HEK293 (cell line): ENCODE results near the gene ITFG2.

Experiments used
- CTCF ChIA-PET: fragments of 350-600 bp; formaldehyde crosslinking; extraction: SDS; loops from one replicate; lab custom pipeline; 2021; ENCODE audit warnings: antibody characterized with exemption; lab: Yijun Ruan, JAX
- POLR2A ChIA-PET: fragments of 300-600 bp; formaldehyde crosslinking; extraction: SDS; loops from one replicate; lab custom pipeline; 2020; ENCODE audit warnings: antibody characterized with exemption, inconsistent platforms; lab: Yijun Ruan, JAX
- H3K27ac ChIP-seq: fragments of 200-500 bp; sonication (Bioruptor generic); 2 replicates; pipeline ENCODE4 v1.5.1; 2014; ENCODE audit warnings: low read depth, low read length, control low read depth, inconsistent platforms; ENCODE audit errors: extremely low read depth
- H3K36me3 ChIP-seq, 2 experiments: fragments of 200-500 bp in 1 of 2; sonication (Bioruptor generic) in 1 of 2; 1 replicate in 1 of 2; 2 replicates in 1 of 2; pipeline ENCODE4 v1.5.1; 2014 to 2017; ENCODE audit warnings: inconsistent platforms in 2 of 2, low read length in 2 of 2; ENCODE audit not compliant: control insufficient read depth in 2 of 2, insufficient read depth in 1 of 2
- H3K4me1 ChIP-seq: fragments of 200-500 bp; sonication (Bioruptor generic); 2 replicates; pipeline ENCODE4 v1.5.1; 2014; ENCODE audit warnings: mild to moderate bottlenecking, low read length, inconsistent platforms; ENCODE audit not compliant: control insufficient read depth, insufficient read depth
- H3K4me3 ChIP-seq: 2 replicates; pipeline ENCODE4 v1.5.1; 2011; ENCODE audit warnings: low read depth, mild to moderate bottlenecking, control low read depth, low read length, moderate library complexity
- H3K9me3 ChIP-seq: fragments of 200-500 bp; sonication (Bioruptor generic); 2 replicates; pipeline ENCODE4 v1.5.1; 2014; ENCODE audit warnings: low read depth, low read length, inconsistent platforms; ENCODE audit not compliant: control insufficient read depth, insufficient read depth
- CTCF ChIP-seq: fragments of 450-650 bp; formaldehyde crosslinking; IDR thresholded peaks from 2 replicates; pipeline ENCODE4 v1.5.1; 2016; ENCODE audit warnings: missing biosample characterization, missing genetic modification characterization
- KLF10 ChIP-seq: fragments of 450-650 bp; IDR thresholded peaks from 2 replicates; pipeline ENCODE4 v1.5.1; 2018; ENCODE audit warnings: missing biosample characterization, mild to moderate bottlenecking, missing genetic modification characterization
- MEIS1 ChIP-seq: sonication (generic); formaldehyde crosslinking; IDR thresholded peaks from 2 replicates; pipeline ENCODE4 v1.8.1; 2022; ENCODE audit warnings: missing genetic modification reagents, mild to moderate bottlenecking, borderline replicate concordance
- MYNN ChIP-seq: fragments of 450-650 bp; formaldehyde crosslinking; IDR thresholded peaks from 2 replicates; pipeline ENCODE4 v1.5.1; 2016; ENCODE audit warnings: missing biosample characterization, missing genetic modification characterization, borderline replicate concordance
- PRDM1 ChIP-seq: fragments of 450-650 bp; formaldehyde crosslinking; IDR thresholded peaks from 2 replicates; pipeline ENCODE4; 2016; ENCODE audit warnings: missing biosample characterization, missing genetic modification characterization
- TRIM28 ChIP-seq: IDR thresholded peaks from 2 replicates; pipeline ENCODE4 v1.6.1; 2011; ENCODE audit warnings: low read length, control low read depth, borderline replicate concordance
- YY1 ChIP-seq: fragments of 450-650 bp; formaldehyde crosslinking; IDR thresholded peaks from 2 replicates; pipeline ENCODE4 v1.5.1; 2018; ENCODE audit warnings: missing biosample characterization, missing genetic modification characterization
- ZBTB20 ChIP-seq: fragments of 450-650 bp; formaldehyde crosslinking; IDR thresholded peaks from 2 replicates; pipeline ENCODE4 v1.5.1; 2016; ENCODE audit warnings: missing biosample characterization, missing genetic modification characterization
- ZBTB7A ChIP-seq: fragments of 450-650 bp; formaldehyde crosslinking; IDR thresholded peaks from 2 replicates; pipeline ENCODE4 v1.5.1; 2016; ENCODE audit warnings: low read depth, missing biosample characterization, missing genetic modification characterization
- ZNF23 ChIP-seq: fragments of 450-650 bp; formaldehyde crosslinking; IDR thresholded peaks from 2 replicates; pipeline ENCODE4 v1.5.1; 2016; ENCODE audit warnings: missing biosample characterization, missing genetic modification characterization, borderline replicate concordance
- ZNF280D ChIP-seq: fragments of 450-650 bp; formaldehyde crosslinking; IDR thresholded peaks from 2 replicates; pipeline ENCODE4 v1.5.1; 2016; ENCODE audit warnings: missing biosample characterization, missing genetic modification characterization
- ZNF335 ChIP-seq: fragments of 450-650 bp; formaldehyde crosslinking; conservative IDR thresholded peaks from 2 replicates; pipeline ENCODE4 v1.5.1; 2016; ENCODE audit warnings: missing biosample characterization, missing genetic modification characterization
- ZNF350 ChIP-seq: fragments of 450-650 bp; formaldehyde crosslinking; IDR thresholded peaks from 2 replicates; pipeline ENCODE4 v1.5.0; 2017; ENCODE audit warnings: missing biosample characterization, mild to moderate bottlenecking, missing genetic modification characterization
- ZNF404 ChIP-seq: fragments of 450-650 bp; formaldehyde crosslinking; IDR thresholded peaks from 2 replicates; pipeline ENCODE4 v1.5.1; 2017; ENCODE audit warnings: missing biosample characterization, missing genetic modification characterization
- ZNF473 ChIP-seq: fragments of 450-650 bp; formaldehyde crosslinking; IDR thresholded peaks from 2 replicates; pipeline ENCODE4 v1.5.1; 2017; ENCODE audit warnings: missing biosample characterization, missing genetic modification characterization
- ZNF654 ChIP-seq: fragments of 450-650 bp; formaldehyde crosslinking; IDR thresholded peaks from 2 replicates; pipeline ENCODE4 v1.5.1; 2016; ENCODE audit warnings: low read depth, missing biosample characterization, missing genetic modification characterization
- ZNF660 ChIP-seq: fragments of 450-650 bp; IDR thresholded peaks from 2 replicates; pipeline ENCODE4 v1.5.1; 2018; ENCODE audit warnings: missing biosample characterization, mild to moderate bottlenecking, missing genetic modification characterization
- ZSCAN16 ChIP-seq: fragments of 450-650 bp; formaldehyde crosslinking; IDR thresholded peaks from 2 replicates; pipeline ENCODE4 v1.5.1; 2016; ENCODE audit warnings: missing biosample characterization, missing genetic modification characterization

ITFG2 gene

GRCh38 chr12:2795291-2796186 lies 16.9 kb upstream of the ITFG2 start (continued):
- no peak for TF ChIP-seq ZNF404
- TF ChIP-seq ZNF660 (tag by site-specific recombination), result peak; percentile 63; the same call in 1 of the 2 replicates
- no peak for TF ChIP-seq ZBTB7A
- TF ChIP-seq ZBTB20 (tag by site-specific recombination), result peak; percentile 44; the same call in 1 of the 2 replicates
- TF ChIP-seq ZSCAN16 (tag by site-specific recombination), result no peak
- no peak for TF ChIP-seq ZNF23 (tag by site-specific recombination)
- TF ChIP-seq KLF10 (tag by site-specific recombination), result peak; percentile 27; the same call in 1 of the 2 replicates
- TF ChIP-seq TRIM28, result no peak
- no peak for TF ChIP-seq YY1 (tag by site-specific recombination)

- ChIA-PET CTCF (interaction anchor here (0.6 to 2.0 kb wide), 9 partner anchors 10 to 238 kb away, joined by 3 to 8 read pairs (median 3); partner anchors contain the start of gene ITFG2), POLR2A (interaction anchor here (0.6 to 1.3 kb wide), 5 partner anchors 8 to 59 kb away, joined by 3 to 8 read pairs (median 4); no protein-coding TSS in a partner anchor)
- H3K4me1 ChIP-seq, result peaks cover 3% of the 10 kb centered on the region; the same call in 1 of the 2 replicates
- peak overlapping the region; percentile 73 for H3K4me3 ChIP-seq
- H3K36me3 ChIP-seq, result peaks cover 36 to 53% of the 10 kb centered on the region in 2 experiments
- H3K9me3 ChIP-seq, result no peaks in the 10 kb centered on the region
- TF ChIP-seq ZNF473 (tag by site-specific recombination) (no peak), CTCF (tag by site-specific recombination) (0 out of 2 replicates have a peak, but pooled peaks have one; percentile 14), ZNF335 (tag by site-specific recombination) (0 out of 2 replicates have a peak, but pooled peaks have one; percentile 50), PRDM1 (tag by site-specific recombination) (peak; percentile 92), MYNN (no peak)
- H3K27ac ChIP-seq, result peak overlapping the region; percentile 88; the same call in 1 of the 2 replicates
Observed at GRCh38 chr12:2796187-2796666, 16.2 kb upstream of the ITFG2 start.

GRCh38 chr12:2797721-2798418 lies 14.6 kb upstream of the ITFG2 start:
- no peak overlapping the region; the same call in 1 of the 2 replicates for H3K27ac ChIP-seq
- no peaks in the 10 kb centered on the region for H3K9me3 ChIP-seq
- ChIA-PET CTCF (no interaction called here), POLR2A (no interaction called here)
- peaks cover 52 to 70% of the 10 kb centered on the region in 2 experiments for H3K36me3 ChIP-seq
- no peak overlapping the region for H3K4me3 ChIP-seq
- TF ChIP-seq ZNF654, result no peak
- no peak for TF ChIP-seq ZNF280D
- TF ChIP-seq ZNF350 (tag by site-specific recombination), result no peak
- TF ChIP-seq MEIS1 (CRISPR knock-in tag), result no peak
- peaks cover 3% of the 10 kb centered on the region; the same call in 1 of the 2 replicates for H3K4me1 ChIP-seq
